Choroid plexus epithelial cell (primary cell): Measurements from ENCODE around the gene ZNF800.

Experiments used
- DNase-seq: peaks from one replicate; pipeline ENCODE4 v3.0.0-alpha.2; 2010; ENCODE audit warnings: low read depth
- H3K4me3 ChIP-seq: 2 replicates; pipeline ENCODE4 v1.5.1; 2011; ENCODE audit warnings: low read depth, mild to moderate bottlenecking, control low read depth, low read length, moderate library complexity
- TF ChIP-seq, protein P1 (sequence below): conservative IDR thresholded peaks from 2 replicates; pipeline ENCODE4 v1.5.1; 2011; ENCODE audit warnings: low read depth, mild to moderate bottlenecking, control low read depth, inconsistent platforms, low read length, moderate library complexity

ZNF800 gene

DNA sequence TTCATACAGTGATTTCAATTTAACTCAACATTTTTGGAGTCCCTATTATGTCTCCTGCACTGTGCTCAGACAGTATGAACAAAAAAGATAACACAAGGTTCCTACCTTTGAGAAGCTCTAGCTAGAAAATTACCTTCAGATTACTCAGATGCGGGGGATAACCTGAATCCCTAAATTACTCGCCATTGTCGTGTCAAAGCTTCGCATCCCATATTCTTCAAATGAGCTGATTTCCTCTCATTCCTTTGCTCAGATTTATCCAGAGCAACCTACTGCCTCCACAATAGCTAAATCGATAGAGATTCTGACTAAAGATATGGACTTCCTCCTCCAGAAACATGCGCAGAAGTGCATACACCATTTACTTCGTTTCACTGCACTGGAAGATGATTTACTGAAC lies 42.6 kb downstream of the ZNF800 start:
- no peak for DNase-seq
- TF ChIP-seq, protein P1, sequence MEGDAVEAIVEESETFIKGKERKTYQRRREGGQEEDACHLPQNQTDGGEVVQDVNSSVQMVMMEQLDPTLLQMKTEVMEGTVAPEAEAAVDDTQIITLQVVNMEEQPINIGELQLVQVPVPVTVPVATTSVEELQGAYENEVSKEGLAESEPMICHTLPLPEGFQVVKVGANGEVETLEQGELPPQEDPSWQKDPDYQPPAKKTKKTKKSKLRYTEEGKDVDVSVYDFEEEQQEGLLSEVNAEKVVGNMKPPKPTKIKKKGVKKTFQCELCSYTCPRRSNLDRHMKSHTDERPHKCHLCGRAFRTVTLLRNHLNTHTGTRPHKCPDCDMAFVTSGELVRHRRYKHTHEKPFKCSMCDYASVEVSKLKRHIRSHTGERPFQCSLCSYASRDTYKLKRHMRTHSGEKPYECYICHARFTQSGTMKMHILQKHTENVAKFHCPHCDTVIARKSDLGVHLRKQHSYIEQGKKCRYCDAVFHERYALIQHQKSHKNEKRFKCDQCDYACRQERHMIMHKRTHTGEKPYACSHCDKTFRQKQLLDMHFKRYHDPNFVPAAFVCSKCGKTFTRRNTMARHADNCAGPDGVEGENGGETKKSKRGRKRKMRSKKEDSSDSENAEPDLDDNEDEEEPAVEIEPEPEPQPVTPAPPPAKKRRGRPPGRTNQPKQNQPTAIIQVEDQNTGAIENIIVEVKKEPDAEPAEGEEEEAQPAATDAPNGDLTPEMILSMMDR = no peak
- no peak overlapping the region for H3K4me3 ChIP-seq

DNA sequence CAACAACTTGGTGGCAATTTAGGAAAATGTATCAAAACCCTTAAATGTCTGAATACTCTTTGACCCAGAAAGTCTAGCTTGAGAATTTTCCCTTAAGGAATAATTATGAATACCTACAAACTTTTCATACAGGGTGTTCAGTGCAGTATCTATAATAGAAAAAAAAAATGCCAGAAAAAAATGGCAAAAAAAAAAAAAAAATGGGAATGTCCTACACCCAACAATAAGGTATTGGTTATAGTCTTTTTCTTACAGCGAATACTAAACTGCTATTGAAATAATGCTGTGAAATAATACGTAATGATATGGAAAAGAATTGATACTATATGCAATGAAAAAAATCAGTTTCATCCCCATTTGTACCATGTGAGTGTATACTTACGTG lies 44.3 kb downstream of the ZNF800 start:
- H3K4me3 ChIP-seq = peak overlapping the region; percentile 50
- TF ChIP-seq, protein P1 = no peak
- no peak for DNase-seq

DNA sequence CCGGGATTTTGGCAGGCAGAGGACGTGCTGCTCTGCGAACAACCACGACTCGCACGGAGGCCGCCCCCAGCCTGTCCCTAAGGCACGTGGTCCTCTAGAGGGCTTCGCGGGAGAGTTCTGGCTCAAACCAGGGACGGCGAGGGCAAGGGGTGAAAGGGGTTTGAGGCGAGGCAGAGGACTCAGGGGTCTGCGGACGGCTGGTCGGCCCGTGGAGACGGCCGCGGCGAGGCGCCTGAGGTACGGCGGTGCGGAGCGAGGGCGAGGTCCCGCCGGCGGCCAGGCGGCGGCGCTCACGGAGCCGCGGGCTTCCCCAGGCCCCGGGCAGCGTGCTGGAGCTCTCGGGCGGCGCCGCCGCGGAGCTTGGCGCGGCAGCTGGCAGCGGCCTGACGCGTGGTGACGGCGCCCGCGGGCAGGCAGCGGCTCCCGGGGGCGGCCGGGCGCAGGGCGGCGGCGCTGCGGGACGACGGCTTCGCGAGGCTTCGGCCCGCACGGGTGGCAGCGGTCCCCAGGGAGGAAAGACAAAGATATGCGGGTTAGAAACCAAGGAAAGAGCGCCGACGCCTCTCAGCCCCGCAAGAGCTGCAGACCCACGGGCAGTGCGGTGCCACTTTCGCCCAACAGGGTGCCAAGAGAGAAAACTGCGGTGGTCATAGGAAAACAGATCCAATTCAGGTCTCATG lies 44.8 kb downstream of the ZNF800 start:
- peak overlapping the region; percentile 50 for H3K4me3 ChIP-seq
- peak; percentile 68 for DNase-seq

DNA sequence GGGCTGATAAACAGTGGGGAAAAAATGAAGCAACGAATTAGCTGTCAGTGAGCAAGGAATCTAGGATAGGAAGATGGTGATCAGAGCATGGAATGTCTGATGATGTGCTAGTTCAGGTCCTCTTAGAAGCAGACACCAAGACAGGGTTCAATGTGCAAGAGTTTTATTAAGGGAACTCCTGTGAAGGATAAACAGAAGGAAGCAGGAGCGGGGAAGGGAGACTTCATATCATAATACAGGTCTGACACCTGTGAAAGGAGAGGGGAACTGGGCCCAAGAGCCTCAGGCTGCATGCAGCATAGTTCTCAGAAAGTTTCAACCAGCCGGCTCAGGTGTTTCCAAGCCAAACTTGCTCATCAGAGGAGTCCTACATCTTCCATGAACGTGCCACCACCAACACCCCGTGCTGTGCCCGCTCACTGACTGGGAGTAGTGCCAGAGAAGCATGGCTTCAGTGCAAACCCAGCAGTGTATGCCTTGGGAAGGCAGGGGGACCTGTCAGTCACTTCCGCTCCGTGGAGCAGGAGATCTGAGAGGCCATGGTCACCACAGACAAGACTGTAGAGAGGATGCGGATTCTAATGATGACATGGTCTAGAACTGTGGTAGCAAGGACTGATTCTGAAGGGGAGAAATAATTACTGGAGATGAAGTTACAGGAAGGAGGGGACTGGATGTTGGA lies 45.8 kb downstream of the ZNF800 start:
- TF ChIP-seq, protein P1 = no peak
- no peak overlapping the region for H3K4me3 ChIP-seq
- no peak for DNase-seq

More for the DNA sequence above, 44.8 kb downstream of the ZNF800 start:
- TF ChIP-seq, protein P1 = peak; percentile 37

DNA sequence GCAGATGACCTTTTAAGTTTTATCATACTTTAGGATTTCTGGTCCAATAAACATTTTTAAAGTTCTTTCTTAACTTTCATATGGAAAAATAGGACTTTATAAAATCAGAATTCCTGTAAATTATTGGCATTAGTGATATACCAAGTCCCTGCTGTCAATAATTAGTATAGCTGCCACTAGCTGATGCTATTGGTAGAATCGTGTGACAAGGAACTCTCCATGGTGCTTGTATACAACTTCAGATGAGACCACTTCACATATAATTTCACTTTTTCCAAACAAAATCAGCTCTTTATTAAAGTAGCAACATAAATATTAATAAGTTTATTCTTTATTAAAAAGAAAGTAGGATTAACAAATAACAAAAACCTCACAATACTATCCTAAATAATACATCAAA lies 49.9 kb downstream of the ZNF800 start:
- no peak for DNase-seq
- TF ChIP-seq, protein P1 = no peak
- H3K4me3 ChIP-seq = no peak overlapping the region

DNA sequence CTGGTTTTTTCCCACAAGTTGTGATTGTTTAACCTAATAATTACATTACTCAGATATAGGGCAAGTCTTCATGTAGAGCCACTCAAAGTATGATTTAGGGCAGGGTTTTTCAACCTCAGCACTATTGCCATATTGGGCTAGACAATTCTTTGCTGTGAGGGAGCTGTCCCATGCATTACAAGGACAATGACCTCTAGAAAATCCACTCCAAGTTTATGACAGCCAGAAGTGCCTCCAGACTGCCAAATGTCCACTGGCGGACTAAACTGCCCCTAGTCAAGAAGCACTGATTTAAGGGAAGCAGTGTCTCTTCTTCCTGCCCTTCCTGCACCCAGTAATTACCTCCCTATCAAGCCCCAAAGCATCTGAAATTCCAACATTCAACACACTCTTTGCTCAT lies 54.4 kb downstream of the ZNF800 start:
- H3K4me3 ChIP-seq = no peak overlapping the region
- TF ChIP-seq, protein P1 = no peak
- DNase-seq = no peak

DNA sequence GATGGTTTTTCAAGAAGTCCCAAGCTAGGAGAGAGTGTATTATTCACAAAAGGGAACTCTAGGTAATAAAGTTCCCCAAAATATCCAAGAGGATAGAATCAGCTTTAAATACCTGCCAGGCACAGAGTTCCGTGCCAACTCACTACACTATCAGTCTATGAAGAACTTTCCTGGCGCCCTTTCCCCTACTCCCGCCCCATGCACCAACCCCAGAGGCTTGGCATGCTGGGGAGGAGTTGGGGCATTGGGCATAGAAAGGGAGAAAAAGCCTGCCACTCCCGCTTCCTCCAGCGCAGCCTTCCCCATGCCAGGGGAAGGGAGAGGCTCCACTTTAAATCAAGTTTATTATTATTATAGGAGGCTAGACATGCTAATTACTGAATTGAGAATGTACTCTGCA lies 54.9 kb downstream of the ZNF800 start:
- TF ChIP-seq, protein P1 = no peak
- no peak overlapping the region for H3K4me3 ChIP-seq
- no peak for DNase-seq
